ENCODE results near the gene SAT1.

DNA sequence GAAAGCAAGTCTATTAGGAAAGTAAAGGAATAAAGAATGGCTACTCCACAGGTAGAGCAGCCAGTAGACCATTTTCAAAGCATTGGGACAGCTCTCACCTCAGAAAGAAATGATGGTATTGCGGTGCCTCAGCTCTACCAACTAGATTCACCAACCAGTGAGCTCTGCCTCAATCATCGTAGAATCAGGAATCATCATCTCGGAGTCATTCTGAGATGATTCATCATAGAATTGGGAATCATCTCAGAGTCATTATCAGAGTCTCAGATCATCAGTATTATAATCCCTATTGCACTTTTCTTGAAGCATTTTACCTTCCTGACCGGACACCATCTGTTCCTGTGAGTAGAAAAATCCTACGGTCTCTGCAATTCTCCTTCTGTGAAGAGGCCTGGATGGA is 17.5 kb upstream of the SAT1 start:
- TF ChIP-seq, protein P1, sequence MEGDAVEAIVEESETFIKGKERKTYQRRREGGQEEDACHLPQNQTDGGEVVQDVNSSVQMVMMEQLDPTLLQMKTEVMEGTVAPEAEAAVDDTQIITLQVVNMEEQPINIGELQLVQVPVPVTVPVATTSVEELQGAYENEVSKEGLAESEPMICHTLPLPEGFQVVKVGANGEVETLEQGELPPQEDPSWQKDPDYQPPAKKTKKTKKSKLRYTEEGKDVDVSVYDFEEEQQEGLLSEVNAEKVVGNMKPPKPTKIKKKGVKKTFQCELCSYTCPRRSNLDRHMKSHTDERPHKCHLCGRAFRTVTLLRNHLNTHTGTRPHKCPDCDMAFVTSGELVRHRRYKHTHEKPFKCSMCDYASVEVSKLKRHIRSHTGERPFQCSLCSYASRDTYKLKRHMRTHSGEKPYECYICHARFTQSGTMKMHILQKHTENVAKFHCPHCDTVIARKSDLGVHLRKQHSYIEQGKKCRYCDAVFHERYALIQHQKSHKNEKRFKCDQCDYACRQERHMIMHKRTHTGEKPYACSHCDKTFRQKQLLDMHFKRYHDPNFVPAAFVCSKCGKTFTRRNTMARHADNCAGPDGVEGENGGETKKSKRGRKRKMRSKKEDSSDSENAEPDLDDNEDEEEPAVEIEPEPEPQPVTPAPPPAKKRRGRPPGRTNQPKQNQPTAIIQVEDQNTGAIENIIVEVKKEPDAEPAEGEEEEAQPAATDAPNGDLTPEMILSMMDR (IDR thresholded peaks at IDR 0.05), result no peak
- TF ChIP-seq POLR2A (IDR thresholded peaks at IDR 0.05), result no peak
